Astrocyte of the cerebellum (primary cell): ENCODE data around the gene BRD2.

Source experiments
- DNase-seq: peaks from one replicate; pipeline ENCODE4 v3.0.0-alpha.2; 2011; ENCODE audit warnings: low read depth
- H3K4me3 ChIP-seq: 2 replicates; pipeline ENCODE4 v1.5.1; 2011; ENCODE audit warnings: mild to moderate bottlenecking, low read depth, low read length, moderate library complexity
- in situ Hi-C: cut with HindIII; loops from 2 replicates; pipeline ENCODE4 v1.10.0; 2017; ENCODE audit warnings: low sequenced_read_pairs
- TF ChIP-seq, protein P1 (sequence below): IDR thresholded peaks from 2 replicates; pipeline ENCODE4 v1.5.1; 2012; ENCODE audit warnings: low read length, low read depth, moderate library complexity, mild to moderate bottlenecking; ENCODE audit errors: missing control alignments

Gene BRD2

DNA sequence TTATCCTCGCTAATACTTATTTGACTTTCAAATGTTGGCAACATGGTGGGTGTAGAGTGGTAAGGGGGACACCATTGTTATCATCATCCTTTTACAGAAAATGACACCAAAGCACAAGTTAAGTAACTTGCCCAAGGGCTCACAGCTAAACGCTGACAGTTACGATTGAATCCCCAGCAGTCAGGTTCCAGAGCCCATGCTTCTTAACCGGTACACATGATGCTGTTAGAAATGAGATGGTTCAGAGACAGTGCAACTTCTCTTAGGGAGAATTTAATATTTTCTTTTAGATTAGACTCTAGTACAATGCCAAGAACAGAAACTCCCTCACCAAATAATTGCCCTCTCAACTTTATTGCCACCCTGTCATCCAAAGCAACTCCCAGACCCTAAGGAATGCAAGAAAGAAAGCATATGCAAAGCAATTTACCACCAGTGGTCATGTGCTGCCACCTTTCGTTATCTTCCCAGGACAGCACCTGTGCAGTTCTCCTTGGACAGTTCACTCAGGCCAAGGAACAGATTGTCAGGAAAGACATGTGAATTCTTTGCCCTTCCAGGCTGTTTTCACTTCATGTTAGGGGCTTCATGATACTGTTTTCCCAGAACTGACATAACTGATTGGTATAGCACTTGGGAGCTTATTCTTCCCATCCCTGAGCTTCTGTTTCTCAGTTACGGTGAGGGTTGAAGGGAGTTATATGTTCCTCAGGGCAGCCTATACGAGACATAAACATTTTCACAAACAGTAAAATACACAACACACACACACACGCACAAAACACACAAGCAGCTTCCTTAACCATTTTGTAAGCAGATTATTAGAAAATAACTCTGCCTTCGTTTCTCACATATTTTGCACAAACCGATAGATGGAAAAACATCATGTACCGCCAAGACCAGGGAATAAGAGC is 20.6 kb upstream of the BRD2 start:
- TF ChIP-seq, protein P1, sequence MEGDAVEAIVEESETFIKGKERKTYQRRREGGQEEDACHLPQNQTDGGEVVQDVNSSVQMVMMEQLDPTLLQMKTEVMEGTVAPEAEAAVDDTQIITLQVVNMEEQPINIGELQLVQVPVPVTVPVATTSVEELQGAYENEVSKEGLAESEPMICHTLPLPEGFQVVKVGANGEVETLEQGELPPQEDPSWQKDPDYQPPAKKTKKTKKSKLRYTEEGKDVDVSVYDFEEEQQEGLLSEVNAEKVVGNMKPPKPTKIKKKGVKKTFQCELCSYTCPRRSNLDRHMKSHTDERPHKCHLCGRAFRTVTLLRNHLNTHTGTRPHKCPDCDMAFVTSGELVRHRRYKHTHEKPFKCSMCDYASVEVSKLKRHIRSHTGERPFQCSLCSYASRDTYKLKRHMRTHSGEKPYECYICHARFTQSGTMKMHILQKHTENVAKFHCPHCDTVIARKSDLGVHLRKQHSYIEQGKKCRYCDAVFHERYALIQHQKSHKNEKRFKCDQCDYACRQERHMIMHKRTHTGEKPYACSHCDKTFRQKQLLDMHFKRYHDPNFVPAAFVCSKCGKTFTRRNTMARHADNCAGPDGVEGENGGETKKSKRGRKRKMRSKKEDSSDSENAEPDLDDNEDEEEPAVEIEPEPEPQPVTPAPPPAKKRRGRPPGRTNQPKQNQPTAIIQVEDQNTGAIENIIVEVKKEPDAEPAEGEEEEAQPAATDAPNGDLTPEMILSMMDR = peak; percentile 60
- no peak for DNase-seq
- no peak overlapping the region for H3K4me3 ChIP-seq
- in situ Hi-C loops = loop anchor here (5.0 kb wide), 1 partner anchor 36 kb away; no protein-coding TSS in a partner anchor

DNA sequence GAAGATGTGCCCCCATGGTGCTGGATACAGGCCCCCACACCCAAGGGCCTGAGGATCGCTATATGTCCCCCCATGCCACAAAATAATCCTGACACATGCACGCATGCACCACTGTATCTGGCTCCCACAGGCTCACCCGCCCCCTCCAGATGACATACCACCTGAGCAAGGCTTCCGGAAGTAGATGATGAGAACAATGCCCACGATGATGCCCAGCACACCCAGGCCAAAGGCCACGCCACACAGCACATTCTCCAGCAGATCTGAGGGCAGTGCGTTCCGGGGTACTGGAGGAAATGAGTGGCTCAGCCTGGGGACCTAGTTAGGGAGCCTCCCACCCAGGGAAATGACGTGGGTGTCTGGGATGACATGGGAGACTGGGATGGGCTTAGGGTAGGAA is 19.3 kb upstream of the BRD2 start:
- TF ChIP-seq, protein P1 = no peak
- DNase-seq = no peak
- H3K4me3 ChIP-seq = no peak overlapping the region
- in situ Hi-C loops = loop anchor here (5.0 kb wide), 1 partner anchor 37 kb away; no protein-coding TSS in a partner anchor

DNA sequence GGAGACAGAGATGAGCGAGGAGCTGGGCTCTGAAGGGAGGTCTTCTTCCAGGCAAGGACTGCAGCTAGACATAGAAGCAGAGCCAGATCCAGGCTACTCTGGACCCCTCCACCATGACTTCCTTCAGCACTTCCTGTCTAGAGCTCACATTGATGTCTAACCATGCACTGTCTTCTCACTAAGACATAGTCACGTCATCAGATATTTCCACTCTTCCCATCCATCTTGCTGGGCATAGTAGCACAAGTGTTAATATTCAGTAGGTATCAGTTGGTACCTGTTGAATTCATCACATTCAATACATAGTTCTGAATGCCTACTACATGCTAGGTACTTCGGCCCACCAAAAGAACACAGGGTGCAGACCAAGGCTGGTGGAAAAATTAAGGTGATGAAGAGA is 18.4 kb upstream of the BRD2 start:
- in situ Hi-C loops = no loop called here
- no peak overlapping the region for H3K4me3 ChIP-seq
- DNase-seq = no peak
- TF ChIP-seq, protein P1 = no peak

DNA sequence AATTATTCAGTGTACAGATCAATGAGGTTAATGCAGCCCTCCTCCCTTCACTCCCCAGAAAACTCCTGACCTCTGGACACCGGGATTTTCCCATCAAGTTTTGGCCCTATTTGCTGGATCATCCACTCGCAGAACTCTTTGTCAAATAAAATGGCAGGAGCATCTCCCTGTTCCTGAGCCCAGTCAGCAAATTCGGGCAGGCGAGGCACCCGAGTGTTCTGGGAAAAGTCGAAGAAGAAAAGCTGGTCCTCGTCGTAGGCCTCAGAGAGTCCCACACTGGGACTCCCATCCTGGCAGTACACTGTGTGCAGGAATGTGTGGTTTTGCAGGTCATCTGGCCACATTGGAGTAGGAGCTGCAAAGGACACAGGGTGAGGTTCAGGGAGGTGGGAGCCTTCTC is 17.9 kb upstream of the BRD2 start:
- no peak overlapping the region for H3K4me3 ChIP-seq
- DNase-seq = no peak
- in situ Hi-C loops = no loop called here
- TF ChIP-seq, protein P1 = no peak

DNA sequence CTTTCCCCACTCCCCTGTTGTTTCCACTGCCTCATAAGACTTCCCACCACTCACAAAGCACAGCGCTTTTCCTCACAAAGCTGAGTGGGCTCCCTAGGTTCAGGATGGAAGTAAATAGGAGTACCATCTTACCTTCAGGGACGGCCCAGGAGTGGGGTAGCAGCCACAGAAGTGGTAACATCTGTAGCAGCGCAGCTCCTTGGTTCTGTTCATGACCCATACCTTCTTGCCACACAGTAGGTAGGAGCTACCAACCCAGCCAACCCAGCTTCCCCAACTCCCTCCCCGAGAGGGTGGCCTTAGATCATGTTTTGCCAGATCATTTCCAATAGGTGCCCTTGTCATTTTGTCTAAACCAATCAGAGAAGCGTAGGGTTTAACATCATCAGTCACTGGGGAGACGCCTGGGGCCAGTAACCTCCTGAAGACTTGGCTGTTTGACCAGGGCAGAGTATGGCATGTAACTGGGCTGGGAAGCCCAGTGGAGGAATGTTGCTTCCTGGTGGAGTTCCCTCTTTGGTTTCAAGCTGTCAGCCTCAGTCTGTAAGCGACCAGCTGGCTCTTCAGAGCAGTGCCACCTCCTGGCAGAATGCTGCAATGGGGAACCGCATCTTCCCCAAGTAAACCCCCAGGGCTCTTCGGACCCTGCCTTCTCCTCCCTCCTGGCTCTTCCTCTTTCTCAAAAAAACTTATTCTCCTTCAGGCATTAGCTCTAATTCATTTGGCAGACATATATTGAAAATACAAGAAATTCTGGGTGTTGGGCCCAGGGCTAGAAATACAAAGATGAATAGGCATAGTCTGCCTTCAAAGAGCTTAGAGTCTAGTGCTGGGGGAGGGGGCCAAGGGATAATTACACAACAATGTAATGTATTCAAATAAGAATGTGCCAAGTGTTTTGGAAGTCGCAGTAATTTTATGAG is 15.3 kb upstream of the BRD2 start, which contains the start of gene HLA-DMA:
HLA-DMA (minus strand) TSS at position 281 of the 923 bp plus-strand sequence; CDS start at position 220, 61 bp downstream.
- no peak within 1 kb of the TSS for H3K4me3 ChIP-seq
- TF ChIP-seq, protein P1 = peak; percentile 82
- in situ Hi-C loops = no loop called here

DNA sequence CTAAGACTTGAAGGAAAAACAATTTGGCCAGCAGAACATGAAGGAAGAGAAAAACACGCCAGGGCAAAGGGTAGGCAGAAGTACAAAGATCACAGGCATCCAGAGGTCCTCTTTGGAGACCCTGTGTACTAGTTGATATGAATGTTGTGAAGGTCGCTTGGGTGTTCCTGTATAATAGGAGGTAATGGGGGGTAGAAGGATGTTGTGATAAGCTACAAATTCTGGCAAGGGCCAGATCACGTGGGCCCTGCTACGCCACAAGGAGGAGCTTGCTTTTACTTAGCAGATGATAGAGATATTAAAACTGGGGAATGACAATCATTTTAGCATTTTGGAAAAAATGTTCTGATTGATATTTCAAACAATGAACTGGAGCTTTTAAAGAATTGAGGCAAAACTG is 14.6 kb upstream of the BRD2 start:
- DNase-seq = no peak
- TF ChIP-seq, protein P1 = no peak
- no peak overlapping the region for H3K4me3 ChIP-seq
- in situ Hi-C loops = no loop called here

More for the DNA sequence above, 15.3 kb upstream of the BRD2 start, which contains the start of gene HLA-DMA:
- DNase-seq = peak; percentile 81
